ENCODE measurements around the gene HOXD8.
A peak's percentile ranks its signal among the peaks of the same experiment; 100 is the strongest.

DNA sequence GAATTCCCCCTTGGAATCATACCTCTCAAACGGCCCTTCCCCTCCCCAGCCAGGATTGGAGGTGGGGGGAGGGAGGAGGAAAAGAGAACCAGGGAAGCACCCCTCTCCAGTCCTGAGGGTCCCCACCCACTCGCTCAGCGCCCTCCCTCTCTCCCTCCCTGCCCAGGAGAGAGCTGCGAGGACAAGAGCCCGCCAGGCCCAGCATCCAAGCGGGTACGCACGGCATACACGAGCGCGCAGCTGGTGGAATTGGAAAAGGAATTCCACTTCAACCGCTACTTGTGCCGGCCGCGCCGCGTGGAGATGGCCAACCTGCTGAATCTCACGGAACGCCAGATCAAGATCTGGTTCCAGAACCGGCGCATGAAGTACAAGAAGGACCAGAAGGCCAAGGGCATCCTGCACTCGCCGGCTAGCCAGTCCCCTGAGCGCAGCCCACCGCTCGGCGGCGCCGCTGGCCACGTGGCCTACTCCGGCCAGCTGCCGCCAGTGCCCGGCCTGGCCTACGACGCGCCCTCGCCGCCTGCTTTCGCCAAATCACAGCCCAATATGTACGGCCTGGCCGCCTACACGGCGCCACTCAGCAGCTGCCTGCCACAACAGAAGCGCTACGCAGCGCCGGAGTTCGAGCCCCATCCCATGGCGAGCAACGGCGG, 42.0 kb downstream of the HOXD8 start:
- TF ChIP-seq CTCF (IDR thresholded peaks at IDR 0.05) (peak in 1 of 6 experiments; percentile 6), EP300 (IDR thresholded peaks at IDR 0.05) (no peak)

All from upper lobe of left lung (tissue), 4 donors.